Putamen (tissue), 1 donor: Measurements from ENCODE around the gene LDLR.

Experiments used
- DNase-seq: peaks from one replicate; pipeline ENCODE4 v3.0.0-alpha.2; 2016; ENCODE audit warnings: low spot score

Gene LDLR

DNA sequence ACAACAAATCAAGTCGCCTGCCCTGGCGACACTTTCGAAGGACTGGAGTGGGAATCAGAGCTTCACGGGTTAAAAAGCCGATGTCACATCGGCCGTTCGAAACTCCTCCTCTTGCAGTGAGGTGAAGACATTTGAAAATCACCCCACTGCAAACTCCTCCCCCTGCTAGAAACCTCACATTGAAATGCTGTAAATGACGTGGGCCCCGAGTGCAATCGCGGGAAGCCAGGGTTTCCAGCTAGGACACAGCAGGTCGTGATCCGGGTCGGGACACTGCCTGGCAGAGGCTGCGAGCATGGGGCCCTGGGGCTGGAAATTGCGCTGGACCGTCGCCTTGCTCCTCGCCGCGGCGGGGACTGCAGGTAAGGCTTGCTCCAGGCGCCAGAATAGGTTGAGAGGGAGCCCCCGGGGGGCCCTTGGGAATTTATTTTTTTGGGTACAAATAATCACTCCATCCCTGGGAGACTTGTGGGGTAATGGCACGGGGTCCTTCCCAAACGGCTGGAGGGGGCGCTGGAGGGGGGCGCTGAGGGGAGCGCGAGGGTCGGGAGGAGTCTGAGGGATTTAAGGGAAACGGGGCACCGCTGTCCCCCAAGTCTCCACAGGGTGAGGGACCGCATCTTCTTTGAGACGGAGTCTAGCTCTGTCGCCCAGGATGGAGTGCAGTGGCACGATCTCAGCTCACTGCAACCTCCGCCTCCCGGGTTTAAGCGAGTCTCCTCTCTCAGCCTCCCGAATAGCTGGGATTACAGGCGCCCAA lies at the start of gene LDLR:
Gene LDLR (plus strand): TSS at position 210 of the 760 bp plus-strand sequence. CDS start 86 bp downstream, at position 296.
- peak; percentile 75 for DNase-seq

- no peak for DNase-seq
Measured at GRCh38 chr19:11041194-11041593, 48.1 kb upstream of the LDLR start.

DNA sequence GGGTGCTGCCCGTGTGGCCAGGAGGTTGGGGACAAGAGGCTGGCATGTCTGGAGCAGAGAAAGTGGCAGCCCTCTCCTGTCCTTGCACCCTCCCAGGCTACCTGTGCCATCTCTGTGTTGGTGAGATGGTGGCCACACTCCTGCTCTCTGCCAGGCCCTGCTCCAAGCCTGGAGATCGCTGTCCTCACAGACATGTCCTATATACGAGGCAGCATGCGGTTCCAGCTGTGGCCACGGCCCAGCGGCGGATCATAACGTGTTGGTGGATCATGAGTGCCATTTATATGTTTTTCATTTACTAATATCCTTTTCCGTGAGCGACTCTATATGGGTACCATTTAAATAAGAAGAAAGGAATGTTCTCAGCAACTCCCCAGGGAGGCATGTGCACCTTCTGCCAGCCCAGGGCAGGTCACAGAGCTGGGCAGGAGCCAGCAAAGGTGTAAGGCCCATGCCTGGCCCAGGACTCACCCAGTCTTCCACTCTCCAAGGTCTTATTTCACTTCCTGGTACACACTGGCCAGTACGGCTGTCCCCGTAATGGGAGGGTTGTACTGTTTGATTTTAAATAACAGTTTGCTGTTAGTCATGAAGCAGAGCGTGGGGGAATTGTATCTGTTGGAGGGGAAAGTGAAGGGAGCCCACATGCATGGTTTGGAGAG lies 47.2 kb upstream of the LDLR start:
- no peak for DNase-seq

DNA sequence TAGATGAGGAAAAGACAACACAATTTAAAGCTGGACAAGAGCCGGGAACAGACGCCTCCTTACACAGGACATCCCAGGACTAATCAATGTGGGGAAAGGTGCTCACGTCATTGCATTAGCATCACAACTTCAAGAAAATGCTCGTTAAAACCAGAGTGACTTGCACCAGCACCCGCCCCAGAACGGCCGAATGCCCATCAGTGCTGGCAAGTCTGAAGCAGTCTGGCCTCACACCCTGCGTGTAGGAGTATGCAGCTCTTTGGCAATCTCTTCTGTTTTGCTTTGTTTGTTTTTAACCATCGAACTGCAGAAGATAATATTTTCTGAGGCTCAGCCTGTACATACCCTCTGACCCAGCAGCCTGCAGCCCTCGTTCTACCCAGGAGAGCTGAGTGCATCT lies 44.8 kb upstream of the LDLR start:
- no peak for DNase-seq

DNA sequence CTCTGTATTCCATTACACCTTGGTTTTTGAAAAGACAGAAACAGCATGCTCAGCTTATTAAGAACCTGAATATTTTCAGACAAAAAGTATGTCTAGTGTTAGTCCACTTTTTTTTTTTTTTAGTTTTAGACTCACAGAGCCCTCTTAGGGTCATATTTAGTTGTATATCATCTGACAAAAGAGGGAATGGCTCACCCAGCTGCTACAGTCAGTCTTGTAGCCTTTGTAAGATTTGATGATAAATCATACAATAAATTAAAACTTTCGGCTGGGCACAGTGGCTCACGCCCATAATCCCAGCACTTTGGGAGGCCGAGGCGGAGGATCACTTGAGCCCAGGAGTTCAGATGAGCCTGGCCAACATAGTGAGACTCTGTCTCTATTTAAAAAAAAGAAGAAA lies 43.7 kb upstream of the LDLR start:
- DNase-seq: no peak

- DNase-seq: no peak
Measured at GRCh38 chr19:11046605-11047354, 42.5 kb upstream of the LDLR start.

GRCh38 chr19:11047866-11048265 lies 41.4 kb upstream of the LDLR start:
- DNase-seq: no peak

DNA sequence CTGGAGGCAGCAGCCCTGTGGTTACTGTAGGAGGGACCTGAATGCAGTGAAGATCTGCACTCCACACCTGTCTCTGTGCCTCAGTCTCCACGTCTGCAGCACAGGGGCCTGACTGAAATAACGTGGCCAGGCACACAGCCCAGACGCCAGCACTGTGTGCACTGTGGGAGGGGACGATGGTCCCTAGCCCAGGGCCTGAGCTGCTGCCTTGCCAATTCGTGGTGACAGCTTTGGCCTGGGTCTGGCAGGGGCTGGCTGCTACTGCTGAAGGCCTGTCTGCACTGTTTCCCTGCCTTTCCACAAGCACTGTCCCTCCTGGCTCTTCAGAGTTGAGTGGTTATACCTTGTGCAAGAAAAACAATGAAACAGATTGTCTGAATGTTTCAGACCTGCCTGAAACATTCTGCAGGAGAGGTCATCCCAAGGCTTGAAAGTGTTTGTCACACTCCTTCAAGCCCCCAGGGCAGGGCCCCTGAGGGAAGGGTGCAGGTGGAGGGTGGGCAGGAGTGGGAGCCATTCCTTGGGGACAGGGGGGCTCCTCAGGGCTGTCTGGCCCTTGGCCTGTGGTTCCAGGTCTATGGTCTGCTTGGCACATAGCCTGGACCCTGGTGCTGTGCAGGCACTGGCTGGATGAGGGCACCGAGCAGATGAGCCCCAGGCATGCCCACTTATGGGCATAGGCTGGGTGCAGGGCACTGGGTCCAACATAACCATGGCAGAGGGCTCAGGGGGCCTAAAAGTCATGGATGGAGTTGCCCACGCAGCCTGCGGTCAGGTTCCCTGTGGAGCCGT lies 38.7 kb upstream of the LDLR start:
- no peak for DNase-seq

- DNase-seq: no peak
Measured at GRCh38 chr19:11053817-11054195, 35.5 kb upstream of the LDLR start.

DNA sequence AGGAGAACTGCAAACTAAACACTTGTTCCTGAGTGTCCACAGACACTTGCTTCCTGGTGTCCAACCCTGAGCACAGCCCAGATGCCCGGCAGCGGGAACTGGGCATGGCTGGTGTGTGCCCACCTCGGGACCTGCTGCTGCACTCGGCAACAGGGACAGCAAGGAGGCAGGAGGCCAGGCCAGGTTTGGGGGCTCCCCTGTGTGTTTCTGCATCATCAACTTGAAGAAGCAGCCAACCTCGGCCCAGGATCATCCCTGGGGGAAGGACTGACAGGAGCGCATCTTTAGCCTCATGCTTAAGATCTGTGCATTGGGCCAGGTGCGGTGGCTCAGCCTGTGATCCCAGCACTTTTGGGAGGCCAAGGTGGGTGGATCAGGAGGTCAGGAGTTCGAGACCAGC lies 35.1 kb upstream of the LDLR start:
- no peak for DNase-seq

DNA sequence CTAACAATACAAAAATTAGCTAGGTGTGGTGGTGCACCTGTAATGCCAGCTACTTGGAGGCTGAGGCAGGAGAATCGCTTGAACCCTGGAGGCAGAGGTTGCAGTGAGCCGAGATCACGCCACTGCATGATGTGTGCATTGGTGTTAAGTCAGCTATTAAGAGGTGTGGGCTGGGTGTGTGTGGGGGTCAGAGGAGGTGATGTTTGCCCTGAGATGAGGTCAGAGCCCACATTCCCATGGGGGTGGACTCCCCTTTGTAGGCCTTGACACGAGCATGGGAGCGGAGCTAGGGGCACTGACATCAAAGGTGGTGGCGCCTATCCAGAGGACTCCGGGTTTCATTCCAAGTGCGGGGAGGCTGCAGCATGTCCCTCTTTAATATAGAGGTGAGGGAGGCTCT lies 34.6 kb upstream of the LDLR start:
- no peak for DNase-seq

DNA sequence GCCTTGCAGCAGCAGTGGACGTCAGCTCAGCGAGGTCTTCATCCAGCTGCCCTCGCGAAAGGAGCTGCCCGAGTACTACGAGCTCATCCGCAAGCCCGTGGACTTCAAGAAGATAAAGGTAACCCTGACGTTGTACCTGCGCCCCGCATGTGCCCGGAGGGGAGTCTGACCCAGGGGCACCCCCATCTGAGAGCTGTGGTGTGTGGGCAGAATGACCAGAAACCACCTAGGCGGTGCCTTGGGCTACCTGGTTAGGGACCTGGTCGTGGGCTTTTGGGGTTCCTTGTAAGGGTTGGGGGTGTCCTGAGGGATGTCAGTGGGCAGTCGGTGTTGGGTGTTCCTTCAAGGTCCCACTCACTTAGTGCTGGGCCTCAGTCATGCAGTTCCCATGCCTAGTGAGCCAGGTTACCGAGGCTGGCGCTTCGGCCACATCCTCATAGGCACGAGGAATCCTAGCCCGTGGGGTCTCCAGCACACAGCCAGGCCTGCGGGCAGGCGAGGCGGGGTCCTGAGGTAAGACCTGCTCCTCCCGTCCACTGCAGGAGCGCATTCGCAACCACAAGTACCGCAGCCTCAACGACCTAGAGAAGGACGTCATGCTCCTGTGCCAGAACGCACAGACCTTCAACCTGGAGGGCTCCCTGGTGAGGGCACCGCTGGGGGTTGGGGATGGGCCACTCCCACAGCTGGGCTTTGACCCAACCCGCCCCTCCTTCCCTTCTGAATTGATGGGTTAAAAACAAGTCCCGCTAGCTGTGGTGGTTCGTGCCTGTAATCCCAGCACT lies 30.8 kb upstream of the LDLR start:
- DNase-seq: no peak

DNA sequence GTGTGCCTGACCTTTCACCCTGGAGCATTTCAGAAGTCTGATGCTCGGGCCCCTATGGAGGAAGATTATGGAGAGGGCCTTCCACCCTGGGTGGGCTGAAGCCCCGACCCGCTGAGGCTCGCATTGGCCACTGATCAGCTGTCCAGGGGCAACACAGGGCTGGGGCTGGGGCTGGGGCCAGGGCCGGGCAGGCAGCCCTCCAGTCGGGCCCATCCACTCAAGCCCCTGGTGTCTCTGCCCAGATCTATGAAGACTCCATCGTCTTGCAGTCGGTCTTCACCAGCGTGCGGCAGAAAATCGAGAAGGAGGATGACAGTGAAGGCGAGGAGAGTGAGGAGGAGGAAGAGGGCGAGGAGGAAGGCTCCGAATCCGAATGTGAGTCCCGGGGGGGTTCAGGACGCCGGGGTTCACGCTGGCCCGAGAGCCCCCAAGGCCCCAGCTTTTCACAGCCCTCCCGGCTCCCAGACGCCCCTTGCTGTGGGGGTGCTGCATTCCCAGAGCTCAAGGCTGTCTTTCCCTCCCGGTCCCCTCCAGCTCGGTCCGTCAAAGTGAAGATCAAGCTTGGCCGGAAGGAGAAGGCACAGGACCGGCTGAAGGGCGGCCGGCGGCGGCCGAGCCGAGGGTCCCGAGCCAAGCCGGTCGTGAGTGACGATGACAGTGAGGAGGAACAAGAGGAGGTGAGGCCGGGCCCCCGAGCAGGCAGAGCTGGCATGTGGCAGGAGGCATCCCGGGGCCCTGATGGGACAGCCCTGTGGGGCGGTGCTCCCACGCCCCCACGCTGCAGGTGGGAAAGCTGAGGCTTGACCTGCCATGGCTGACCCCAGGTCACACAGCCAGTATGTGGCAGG lies 29.5 kb upstream of the LDLR start:
- no peak for DNase-seq

DNA sequence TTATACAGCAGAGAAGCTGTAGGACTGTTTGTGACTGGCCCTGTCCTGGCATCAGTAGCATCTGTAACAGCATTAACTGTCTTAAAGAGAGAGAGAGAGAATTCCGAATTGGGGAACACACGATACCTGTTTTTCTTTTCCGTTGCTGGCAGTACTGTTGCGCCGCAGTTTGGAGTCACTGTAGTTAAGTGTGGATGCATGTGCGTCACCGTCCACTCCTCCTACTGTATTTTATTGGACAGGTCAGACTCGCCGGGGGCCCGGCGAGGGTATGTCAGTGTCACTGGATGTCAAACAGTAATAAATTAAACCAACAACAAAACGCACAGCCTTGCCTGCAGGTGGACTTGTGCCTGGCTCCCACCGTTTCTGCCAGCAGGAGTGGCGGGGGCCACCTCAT lies 27.3 kb upstream of the LDLR start:
- no peak for DNase-seq

DNA sequence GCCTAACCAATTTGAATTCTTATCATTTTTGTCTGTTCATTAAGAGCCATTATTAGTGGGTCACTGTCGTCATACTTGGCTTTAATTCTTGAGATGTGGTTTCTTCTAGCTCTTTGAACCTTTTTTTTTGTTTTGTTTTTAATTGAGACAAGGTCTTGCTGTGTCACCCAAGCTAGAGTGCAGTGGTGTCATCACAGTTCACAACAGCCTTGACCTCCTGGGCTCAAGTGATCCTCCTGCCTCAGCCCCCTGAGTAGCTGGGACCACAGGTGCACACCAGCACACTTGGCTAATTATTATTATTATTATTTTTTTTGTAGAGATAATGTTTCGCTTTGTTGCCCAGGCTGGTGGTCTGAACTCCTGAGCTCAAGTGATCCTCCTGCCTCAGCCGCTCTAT lies 25.8 kb upstream of the LDLR start:
- no peak for DNase-seq

GRCh38 chr19:11064831-11065303 lies 24.4 kb upstream of the LDLR start:
- no peak for DNase-seq

- DNase-seq: no peak
Measured at GRCh38 chr19:11066326-11066725, 22.9 kb upstream of the LDLR start.

DNA sequence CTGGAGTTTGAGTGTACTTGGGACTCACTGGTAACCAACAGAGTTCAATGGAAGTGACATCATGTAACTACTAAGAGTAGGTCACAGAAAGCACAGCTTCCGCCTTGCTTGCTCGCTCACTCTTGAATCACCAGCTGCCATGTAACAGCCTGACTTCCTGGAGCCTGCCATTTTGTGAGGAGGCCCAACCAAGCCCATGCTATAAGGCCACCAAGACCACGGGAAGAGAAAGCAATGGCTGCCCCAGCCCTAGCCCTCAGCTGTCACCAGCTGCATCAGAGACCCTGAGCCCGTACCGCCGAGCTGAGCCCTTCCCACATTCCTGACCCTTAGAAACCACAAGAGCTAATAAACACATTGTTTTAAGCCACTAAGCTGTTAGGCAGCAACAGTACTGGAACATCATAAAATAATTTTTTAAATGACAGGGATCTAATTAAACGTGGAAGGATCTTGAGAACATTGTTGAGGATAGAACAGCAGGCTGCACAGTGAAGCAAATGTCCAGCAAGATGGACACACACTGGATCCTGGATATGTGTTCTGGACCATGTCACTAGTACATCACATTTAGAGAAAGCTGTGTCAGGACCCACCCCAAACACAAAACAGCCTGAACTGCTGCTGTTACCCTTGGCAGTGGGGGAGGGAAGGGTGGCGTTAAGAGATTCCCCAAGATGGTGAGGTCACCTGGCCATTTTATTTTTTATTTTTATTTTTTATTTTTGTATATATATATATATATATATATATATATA lies 21.7 kb upstream of the LDLR start:
- no peak for DNase-seq

DNA sequence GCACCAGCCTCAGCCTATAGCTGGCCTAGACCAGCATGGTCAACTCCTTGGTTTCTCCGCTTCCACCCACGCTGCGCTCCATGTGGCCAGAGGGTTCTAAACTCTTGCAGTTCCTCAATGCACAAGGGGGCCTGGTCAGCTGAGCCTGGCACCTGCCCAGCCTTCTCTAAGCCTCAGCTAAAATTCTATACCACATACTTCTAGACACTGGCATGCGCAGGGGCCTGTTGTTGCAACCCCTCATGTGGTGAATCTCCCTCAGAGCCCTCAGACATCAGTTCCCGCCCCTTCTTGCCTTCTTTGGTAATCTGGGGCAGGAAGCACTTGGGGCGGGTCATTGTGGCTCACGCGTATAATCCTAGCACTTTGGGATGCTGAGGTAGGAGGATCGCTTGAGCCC lies 19.7 kb upstream of the LDLR start:
- DNase-seq: no peak

- DNase-seq: no peak
Measured at GRCh38 chr19:11070123-11070522, 19.1 kb upstream of the LDLR start.
